Stimulated activated CD4-positive, alpha-beta T cell treated with anti-CD3 and anti-CD28 coated beads, Interleukin-12 subunit alpha, Interleukin-12 subunit beta, amount 100 ng/mL, for 4 hours (primary cell): ENCODE results near the gene PTGFRN.
"Not testable (repeated sequence)": the region's sequence is repeated elsewhere in the genome, so short reads cannot be mapped to it uniquely, and the experiment has no call there.

ENCODE experiments used
- DNase-seq: peaks from one replicate; pipeline ENCODE4 v3.0.0-alpha.2; 2020

Gene PTGFRN

DNA sequence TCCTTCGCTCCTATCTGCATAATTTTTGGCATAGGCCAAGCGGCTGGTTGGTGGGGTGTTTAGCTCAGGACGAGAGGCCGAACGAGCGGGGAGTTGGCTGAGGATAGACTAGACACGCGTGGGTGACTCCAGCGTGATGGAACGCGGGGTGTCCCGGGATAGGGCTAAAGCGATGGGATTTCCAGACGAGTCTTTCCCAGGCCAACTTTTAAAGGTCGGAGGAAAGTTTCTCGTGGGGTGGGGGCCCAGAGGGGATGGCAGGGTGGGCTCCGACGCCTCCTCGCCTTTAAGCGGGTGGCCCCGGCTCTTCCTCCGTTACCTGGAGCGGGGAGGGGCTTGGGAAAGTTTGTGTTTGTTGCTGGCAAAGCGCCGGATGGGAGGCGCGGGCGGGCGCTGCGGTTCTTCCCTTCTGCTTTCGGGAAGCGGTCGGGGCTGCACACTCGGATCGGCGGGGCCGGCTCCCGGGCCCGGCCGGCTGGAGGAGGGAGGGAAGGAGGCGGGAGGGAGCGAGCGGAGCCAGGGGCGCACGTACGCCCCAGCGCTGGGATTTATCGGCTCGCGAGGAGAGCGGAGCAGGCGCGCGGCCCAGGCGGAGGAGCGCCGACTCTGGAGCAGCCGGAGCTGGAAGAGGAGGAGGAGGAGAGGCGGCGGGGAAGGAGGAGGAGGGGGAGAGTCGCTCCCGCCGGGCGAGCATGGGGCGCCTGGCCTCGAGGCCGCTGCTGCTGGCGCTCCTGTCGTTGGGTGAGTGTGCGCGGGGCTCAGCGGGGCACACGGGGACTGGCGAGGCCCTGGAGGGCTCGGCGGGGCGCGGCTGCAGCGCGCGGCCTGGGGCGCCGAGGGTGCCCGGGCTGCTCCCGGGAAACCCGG lies at the start of gene PTGFRN:
Gene PTGFRN (plus strand): TSS at position 405 of the 867 bp plus-strand sequence. CDS start 288 bp downstream, at position 693.
- DNase-seq = peak; percentile 31

DNA sequence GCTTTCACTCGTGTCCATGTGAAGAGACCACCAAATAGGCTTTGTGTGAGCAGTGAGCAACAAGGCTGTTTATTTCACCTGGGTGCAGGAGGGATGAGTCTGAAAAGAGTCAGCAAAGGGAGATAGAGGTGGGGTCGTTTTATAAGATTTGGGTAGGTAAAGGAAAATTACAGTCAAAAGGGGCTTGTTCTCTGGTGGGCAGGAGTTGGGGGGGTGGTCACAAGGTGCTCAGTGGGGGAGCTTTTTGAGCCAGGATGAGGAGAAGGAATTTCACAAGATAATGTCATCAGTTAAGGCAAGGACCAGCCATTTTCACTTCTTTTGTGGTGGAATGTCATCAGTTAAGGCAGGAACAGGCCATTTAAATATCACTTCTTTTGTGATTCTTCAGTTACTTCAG lies 49.5 kb upstream of the PTGFRN start:
- not testable (repeated sequence) for DNase-seq

DNA sequence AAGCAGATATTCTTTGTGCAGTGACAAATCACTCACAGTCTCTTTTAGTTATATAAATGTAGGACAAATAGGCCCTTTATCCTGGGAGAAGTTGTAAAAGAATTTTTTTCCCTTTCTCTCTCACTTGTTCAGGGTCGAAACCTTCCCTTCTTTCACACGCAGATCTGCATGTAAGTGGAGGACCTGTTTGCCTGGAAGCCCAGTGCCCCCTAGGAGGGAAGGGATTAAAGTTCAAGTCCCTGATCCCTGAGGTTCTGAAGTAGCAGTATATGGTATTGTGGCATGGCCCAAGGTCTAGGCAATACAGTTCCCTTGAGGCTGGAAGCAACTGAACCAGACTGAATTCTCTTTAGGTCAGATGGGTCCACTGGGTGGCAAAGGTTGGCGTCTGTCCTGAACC lies 48.6 kb upstream of the PTGFRN start:
- DNase-seq = no peak

DNA sequence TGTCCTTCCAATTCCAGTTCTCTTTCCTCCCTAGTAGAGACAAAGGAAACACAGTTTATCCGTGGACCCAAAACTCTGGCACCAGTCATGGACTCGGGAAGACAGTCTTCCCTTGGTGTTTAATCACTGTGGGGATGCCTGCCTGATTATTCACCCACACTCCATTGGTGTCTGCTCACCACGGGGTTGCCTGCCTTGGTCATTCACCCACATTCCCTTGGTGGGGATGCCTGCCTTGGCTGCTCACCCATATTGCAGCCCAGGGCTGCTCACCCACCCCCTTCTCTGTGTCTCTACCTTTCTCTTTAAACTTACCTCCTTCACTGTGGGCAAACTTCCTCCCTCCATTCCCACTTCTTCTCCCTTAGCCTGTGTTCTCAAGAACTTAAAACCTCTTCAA lies 46.7 kb upstream of the PTGFRN start:
- DNase-seq = not testable (repeated sequence)

DNA sequence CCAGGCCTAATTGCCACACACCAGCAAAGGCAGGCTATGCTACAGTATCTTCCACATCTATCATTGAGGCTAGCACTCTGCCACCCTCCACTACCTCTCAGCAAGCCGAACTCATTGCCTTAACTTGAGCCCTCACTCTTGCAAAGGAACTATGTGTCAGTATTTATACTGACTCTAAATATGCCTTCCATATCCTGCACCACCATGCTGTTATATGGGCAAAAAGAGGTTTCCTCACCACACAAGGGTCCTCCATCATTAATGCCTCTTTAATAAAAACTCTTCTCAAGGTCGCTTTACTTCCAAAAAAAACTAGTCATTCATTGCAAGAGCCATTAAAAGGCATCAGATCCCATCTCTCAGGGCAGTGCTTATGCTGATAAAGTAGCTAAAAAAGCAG lies 43.2 kb upstream of the PTGFRN start:
- DNase-seq = not testable (repeated sequence)

DNA sequence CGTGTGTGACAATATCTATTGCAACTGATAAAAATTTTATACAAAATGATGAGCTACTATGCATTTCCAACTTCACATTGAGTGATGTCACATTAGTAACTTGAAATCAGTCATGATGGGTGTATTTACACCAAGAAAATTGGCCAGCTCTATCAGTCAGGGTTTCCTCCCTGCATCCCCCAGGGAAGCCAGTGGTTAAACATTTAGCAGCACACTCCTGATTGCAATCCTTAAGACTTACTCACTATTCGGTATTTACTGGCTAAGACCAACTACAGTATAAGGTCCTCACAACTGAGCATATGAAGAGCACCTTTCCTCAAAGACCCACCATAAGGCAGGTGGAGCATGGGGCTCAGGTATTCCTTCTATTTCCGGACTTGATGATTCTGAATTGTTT lies 41.3 kb upstream of the PTGFRN start:
- no peak for DNase-seq

GRCh38 chr1:116869611-116870010 lies 40.1 kb upstream of the PTGFRN start:
- no peak for DNase-seq

- no peak for DNase-seq
Measured at GRCh38 chr1:116870300-116870699, 39.4 kb upstream of the PTGFRN start.

DNA sequence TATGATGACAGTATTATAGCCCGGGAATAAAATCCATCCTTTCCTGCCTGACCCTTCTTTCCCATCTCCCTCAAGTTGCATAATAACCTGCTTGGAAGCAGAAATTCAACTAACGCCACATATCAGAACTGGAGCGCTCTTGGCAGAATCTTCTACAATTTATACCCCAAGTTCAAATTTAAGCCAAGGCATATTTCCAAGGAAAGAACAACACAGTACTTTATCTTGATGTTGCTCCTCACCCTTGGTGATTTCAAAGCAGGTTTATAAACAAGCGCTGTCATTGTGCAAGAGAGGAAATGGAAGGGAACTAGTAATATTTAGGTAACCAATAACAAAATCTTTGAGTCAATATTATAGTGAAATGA lies 38.0 kb upstream of the PTGFRN start:
- DNase-seq = no peak

GRCh38 chr1:116873680-116874271 lies 35.9 kb upstream of the PTGFRN start:
- DNase-seq = no peak

- DNase-seq = no peak
Measured at GRCh38 chr1:116874733-116875249, 34.9 kb upstream of the PTGFRN start.

- no peak for DNase-seq
Measured at GRCh38 chr1:116875391-116875790, 34.3 kb upstream of the PTGFRN start.

- not testable (repeated sequence) for DNase-seq
Measured at GRCh38 chr1:116875946-116876345, 33.8 kb upstream of the PTGFRN start.

GRCh38 chr1:116877141-116877818 lies 32.4 kb upstream of the PTGFRN start:
- DNase-seq = no peak

DNA sequence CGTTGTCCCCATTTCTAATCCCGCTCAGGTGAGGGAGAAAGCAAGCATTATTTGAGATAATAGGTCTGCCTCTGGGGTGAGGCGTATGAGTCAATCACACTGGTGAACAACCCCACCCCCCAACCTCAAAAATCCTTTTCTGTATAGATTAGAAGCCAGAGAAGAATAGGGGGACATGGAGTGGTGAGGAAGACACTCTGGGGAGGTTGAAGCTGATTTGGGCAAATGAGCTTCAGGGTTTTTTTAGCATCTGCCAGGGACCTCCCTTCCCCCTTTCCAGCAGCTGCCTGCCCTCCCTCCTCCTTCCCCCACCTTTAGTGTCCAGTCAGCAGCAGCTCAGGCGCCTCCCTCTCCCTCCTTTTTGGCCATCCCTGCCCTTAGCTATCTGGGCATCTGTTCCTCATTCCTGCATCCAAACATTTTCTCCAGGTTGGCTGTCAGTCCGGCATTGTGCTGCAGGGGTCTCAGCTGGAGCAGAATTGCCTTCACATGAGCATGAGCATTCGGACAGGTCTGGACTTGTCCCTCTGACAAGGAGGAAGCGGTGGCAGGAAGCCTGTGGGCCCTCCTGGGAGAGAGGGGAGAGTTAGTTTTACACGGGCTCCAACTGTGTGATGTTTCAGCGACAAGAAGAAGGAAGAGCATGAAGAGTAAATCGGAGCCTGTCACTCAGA lies 30.8 kb upstream of the PTGFRN start:
- DNase-seq = no peak

GRCh38 chr1:116879478-116880133 lies 30.1 kb upstream of the PTGFRN start:
- DNase-seq = no peak

GRCh38 chr1:116880917-116881316 lies 28.8 kb upstream of the PTGFRN start:
- no peak for DNase-seq

DNA sequence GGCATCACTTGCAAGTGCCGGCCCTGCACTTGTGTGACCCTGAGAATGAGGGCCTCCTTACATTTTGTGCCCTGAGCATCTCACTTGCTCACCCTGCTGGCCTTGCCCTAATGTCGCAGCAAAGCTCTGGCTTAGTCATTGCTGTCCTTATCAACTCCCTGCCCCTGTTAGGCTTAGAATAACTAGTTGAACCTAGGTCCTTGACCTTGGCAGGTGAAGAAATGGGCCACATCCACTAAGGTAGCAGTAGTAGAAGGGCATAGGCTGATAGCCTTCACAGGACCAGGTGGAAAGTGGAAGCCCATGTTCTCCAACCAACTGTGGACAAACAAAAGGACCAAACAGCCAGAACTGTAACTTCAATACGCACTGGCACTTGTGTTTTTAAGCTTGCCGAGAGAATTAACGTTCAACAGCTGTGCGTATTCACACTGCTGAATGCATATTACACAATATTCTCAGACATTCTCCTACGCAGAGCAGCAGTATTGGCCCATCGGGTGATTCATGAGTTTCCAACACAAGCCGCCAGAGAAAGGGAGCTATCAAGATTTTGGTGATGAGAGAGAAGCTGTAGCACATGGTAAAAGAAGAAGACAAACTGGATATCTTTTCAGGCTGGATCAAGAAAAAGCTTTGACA lies 27.7 kb upstream of the PTGFRN start:
- no peak for DNase-seq

DNA sequence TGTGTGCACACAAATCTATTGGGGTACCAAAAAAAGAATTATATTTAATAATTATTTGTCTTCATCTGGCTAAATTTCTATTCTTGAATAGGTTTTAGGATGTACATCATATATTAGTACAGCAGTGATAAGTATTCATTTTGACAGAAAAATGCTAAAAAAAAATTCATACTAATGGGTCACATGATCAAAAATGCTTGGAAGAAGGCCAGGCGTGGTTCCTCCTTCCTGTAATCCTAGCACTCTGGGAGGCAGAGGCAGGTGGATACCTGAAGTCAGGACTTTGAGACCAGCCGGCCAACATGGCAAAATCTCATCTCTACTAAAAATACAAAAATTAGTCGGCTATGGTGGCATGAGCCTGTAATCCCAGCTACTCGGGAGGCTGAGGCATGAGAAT lies 26.9 kb upstream of the PTGFRN start:
- no peak for DNase-seq

GRCh38 chr1:116886291-116886878 lies 23.3 kb upstream of the PTGFRN start:
- no peak for DNase-seq

GRCh38 chr1:116887212-116887611 lies 22.5 kb upstream of the PTGFRN start:
- no peak for DNase-seq

DNA sequence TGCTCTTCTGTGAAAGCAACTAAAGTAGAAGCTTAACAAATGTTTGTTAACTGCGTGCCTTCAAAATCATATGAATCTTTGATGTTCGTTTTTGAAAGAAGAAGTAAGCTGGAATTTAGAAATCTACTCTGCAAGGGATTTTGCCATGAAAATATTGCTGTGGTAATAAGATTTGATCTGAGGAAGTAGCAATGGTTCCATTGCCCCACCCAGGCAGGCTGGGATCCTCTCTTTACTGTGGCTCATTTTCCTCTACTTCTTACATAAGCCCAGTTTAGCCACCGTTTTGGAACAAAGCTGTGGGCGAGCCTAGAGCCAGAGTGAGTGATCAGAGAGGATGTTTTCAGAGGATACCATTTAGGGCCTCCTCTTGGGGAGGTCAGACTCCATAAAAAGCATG lies 20.3 kb upstream of the PTGFRN start:
- DNase-seq = no peak
